ENCODE measurements around the gene TDRD12. TPM values are rescaled to one million over a fixed set of nuclear protein-coding genes. Genes with fewer than 3 reads are reported as not detected.

Gene TDRD12
- total RNA-seq, 1 experiment from 2014 or later = 1.3 TPM

- Histone ChIP-seq H3K23ac (ENCODE audit: insufficient read length, low read depth, low read length) (no peak overlapping the region), H4K91ac (ENCODE audit: insufficient read length, low read depth, low read length) (no peak overlapping the region), H3K18ac (ENCODE audit: insufficient read length, low read depth, low read length) (no peak overlapping the region), H3K4ac (ENCODE audit: low read depth, low read length) (no peak overlapping the region), H3K9me3 (ENCODE audit: control insufficient read depth, low read depth, low read length) (no peaks in the 10 kb centered on the region), H2AFZ (ENCODE audit: low read length) (no peak overlapping the region), H3K27ac (ENCODE audit: insufficient read length, low read depth, low read length) (no peak overlapping the region), H4K20me1 (ENCODE audit: control insufficient read depth, insufficient read depth, insufficient read length) (no peaks in the 10 kb centered on the region), H3K9ac (ENCODE audit: extremely low read depth, insufficient read length, low read length) (no peak overlapping the region), H3K27me3 (ENCODE audit: insufficient read depth, low read length) (no peaks in the 10 kb centered on the region), H3K56ac (ENCODE audit: insufficient read length, low read depth, low read length) (no peak overlapping the region), H2BK15ac (ENCODE audit: low read depth, low read length) (no peak overlapping the region), H2AK5ac (ENCODE audit: insufficient read length, low read length) (no peak overlapping the region), H3T11ph (ENCODE audit: low read length) (no peak overlapping the region), H3K14ac (ENCODE audit: insufficient read depth, low read length) (no peak overlapping the region), H3K4me2 (ENCODE audit: insufficient read depth, insufficient read length, low read length) (no peak overlapping the region), H2BK12ac (ENCODE audit: insufficient read length, low read depth, low read length) (no peak overlapping the region), H3K4me1 (ENCODE audit: insufficient read depth, low read length) (no peaks in the 10 kb centered on the region), H3K79me2 (ENCODE audit: insufficient read depth, low read length) (no peaks in the 10 kb centered on the region), H2BK20ac (ENCODE audit: low read depth, low read length, poor library complexity, severe bottlenecking) (no peak overlapping the region), H3K23me2 (ENCODE audit: insufficient read length, low read depth, low read length, poor library complexity, severe bottlenecking) (no peaks in the 10 kb centered on the region), H4K5ac (ENCODE audit: insufficient read length, low read depth, low read length) (no peak overlapping the region), H4K8ac (replicated peaks; ENCODE audit: insufficient read length, low read depth, low read length) (no peak overlapping the region), H2BK5ac (ENCODE audit: insufficient read length, low read length) (no peak overlapping the region), H2BK120ac (ENCODE audit: low read depth, low read length, poor library complexity, severe bottlenecking) (no peak overlapping the region), H3K79me1 (ENCODE audit: insufficient read depth, low read depth, low read length, poor library complexity, severe bottlenecking) (no peaks in the 10 kb centered on the region)
- peaks cover 25 to 39% of the 10 kb centered on the region in 2 experiments for H3K4me1 Mint-ChIP-seq
- no peak overlapping the region for H3K27ac Mint-ChIP-seq
- TF ChIP-seq CTCF (conservative IDR thresholded peaks at IDR 0.05) = no peak
- no peaks in the 10 kb centered on the region for H3K36me3 Mint-ChIP-seq (ENCODE audit: insufficient read depth in 1 of 3, low read depth in 3 of 3)
- no peak for DNase-seq
- H3K4me3 Mint-ChIP-seq = no peak overlapping the region
- no CpG with 5 or more reads among the region's 15 CpGs for WGBS (ENCODE audit: extremely low coverage, insufficient read length, low lambda C conversion rate)
- H3K27me3 Mint-ChIP-seq (ENCODE audit: low read depth) = peaks cover 7% of the 10 kb centered on the region
- 0 out of 5 replicates have a peak, but pooled peaks cover 0 to 2% of the 10 kb centered on the region in 2 experiments for H3K9me3 Mint-ChIP-seq
These were observed 94.4 kb downstream of the TDRD12 start for GRCh38 chr19:32813862-32814425.

All from H9 (cell line).